Activated CD8-positive, alpha-beta memory T cell treated with anti-CD3 and anti-CD28 coated beads for 48 hours (primary cell): ENCODE results near the gene OR4C3.
"Not testable (repeated sequence)": the region's sequence is repeated elsewhere in the genome, so short reads cannot be mapped to it uniquely, and the experiment has no call there.

ENCODE experiments used
- DNase-seq, 3 experiments: peaks; one replicate each; pipeline ENCODE4 v3.0.0-alpha.2; 2020; ENCODE audit warnings: low read depth in 2 of 3, low spot score in 2 of 3

The OR4C3 gene

DNA sequence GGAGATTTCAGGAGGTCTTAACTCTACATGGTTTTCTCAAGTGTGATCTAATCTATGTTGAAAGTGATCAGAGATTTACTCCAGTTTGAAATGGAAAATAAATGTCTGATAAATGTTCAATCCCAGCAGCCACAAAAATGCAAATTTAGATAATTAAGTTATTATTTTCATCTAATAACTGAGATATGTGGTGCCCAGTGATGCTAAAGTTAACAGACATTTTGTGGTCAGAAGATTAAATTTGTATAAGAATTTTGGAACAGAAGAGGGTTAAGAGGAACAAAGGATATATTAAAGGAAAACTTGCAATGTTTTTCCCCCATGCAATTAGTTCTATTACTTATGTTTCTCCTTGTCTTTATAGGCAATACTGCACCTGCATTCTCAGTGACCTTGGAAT lies at the start of gene OR4C3:
OR4C3 (plus strand) TSS at position 301 of the 400 bp plus-strand sequence. CDS start 102 bp downstream, outside the sequence.
- DNase-seq: not testable (repeated sequence)

DNA sequence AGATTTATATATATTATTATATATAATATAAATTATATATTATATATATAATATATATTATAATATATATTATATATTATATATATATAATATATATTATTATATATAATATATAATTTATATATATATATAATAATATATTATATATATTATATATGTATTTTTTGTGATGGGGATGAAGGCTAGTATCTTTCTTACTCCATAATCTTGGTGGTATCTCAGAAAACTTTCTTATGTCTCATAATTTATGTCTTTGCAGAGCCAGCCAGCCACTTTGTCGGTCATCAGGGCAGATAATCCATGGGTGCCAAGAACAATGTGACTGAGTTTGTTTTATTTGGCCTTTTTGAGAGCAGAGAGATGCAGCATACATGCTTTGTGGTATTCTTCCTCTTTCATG lies 18.8 kb upstream of the OR4C3 start, which contains the start of gene OR4S1:
OR4S1 (plus strand) TSS at position 301 of the 400 bp plus-strand sequence; CDS start at position 301, 0 bp downstream.
- no peak for DNase-seq

DNA sequence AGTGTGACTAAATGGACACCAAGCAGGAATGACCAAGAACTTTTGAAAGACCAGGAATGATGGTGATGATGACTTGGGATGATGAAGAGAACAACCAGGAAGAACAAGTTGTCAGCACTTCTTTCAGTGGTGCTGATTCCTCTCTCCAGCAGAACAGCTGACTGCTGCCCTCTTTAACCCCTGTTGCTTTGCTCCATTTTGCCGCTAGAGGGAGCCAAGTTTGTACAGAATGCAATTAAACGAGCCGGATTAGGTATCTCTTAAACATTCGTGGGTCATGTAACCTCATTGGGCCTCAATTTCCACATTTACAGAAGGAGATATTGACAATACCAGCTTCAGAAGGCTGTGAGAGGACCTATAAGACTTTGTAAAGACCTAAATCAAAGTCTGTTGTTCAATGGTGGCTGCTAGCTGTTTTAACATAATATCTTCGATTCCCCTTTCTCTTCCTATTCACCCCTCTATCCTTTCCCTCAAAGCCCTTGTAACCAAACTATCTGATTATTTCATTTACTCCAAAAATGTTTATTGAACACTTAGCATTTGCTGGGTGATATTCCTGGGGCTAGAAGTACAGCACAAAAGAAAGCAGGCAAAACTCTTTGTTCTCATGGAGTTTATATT lies 16.8 kb upstream of the OR4C3 start:
- DNase-seq: peak in 2 of 3 experiments; percentile 29 to 51

GRCh38 chr11:48313590-48313989 lies 11.1 kb upstream of the OR4C3 start:
- DNase-seq: not testable (repeated sequence)

GRCh38 chr11:48319813-48320212 lies 4.9 kb upstream of the OR4C3 start:
- DNase-seq: not testable (repeated sequence)

DNA sequence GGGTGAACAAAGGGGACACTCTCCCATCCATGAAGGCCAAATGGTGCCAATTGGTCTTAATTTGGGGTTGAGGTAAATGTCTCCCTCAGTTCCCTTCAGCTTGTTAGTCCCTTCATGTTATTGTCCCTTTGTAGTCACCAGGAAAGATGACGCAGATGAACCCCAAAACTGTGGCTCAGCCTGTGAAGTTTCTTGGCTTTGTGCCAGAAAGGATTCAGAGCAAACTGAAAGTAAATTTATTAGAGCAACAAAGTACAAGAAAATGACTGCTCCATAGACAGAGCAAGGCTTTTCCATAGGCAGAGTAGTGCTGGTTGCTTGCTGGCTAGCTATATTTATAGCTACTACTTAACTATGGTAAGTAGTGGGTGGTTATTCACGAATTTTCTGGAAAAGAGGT lies 16.7 kb downstream of the OR4C3 start:
- no peak for DNase-seq

- not testable (repeated sequence) for DNase-seq
These were observed 17.8 kb downstream of the OR4C3 start for GRCh38 chr11:48342505-48342904.

DNA sequence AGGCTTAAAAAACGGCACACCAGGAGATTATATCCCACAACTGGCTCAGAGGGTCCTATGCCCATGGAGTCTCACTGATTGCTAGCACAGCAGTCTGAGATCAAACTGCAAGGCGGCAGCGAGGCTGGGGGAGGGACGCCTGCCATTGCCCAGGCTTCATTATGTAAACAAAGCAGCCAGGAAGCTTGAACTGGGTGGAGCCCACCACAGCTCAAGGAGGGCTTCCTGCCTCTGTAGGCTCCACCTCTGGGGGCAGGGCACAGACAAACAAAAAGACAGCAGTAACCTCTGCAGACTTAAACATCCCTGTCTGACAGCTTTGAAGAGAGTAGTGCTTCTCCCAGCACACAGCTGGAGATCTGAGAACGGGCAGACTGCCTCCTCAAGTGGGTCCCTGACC lies 21.6 kb downstream of the OR4C3 start:
- not testable (repeated sequence) for DNase-seq

- DNase-seq: no peak
These were observed 29.3 kb downstream of the OR4C3 start for GRCh38 chr11:48354013-48354412.

- DNase-seq: no peak
These were observed 30.0 kb downstream of the OR4C3 start for GRCh38 chr11:48354677-48355076.

GRCh38 chr11:48361289-48361688 lies 36.6 kb downstream of the OR4C3 start:
- DNase-seq: not testable (repeated sequence)

DNA sequence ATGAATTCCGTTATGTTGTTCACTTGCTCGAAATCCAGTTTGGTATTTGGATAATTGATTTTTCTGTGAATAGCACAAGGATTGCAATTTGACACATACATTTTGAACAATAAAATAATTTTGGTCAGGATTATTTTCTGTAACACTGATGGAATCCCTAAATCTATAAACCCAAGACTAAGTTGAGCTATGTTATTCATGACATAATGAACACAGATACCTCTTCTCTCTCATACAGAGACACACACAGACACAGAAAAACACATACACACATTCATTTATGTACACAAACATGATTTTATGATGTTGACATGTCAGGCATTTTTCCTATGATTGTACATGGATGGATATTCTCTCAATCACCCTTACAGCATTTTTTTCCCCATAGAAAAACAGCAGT lies 41.6 kb downstream of the OR4C3 start, which contains the start of gene OR4C5:
OR4C5 (minus strand) TSS at position 101 of the 400 bp plus-strand sequence; CDS start at position 101, 0 bp downstream.
- DNase-seq: no peak
